A673 (cell line): ENCODE data around the gene KLHL17.

Source experiments
- CTCF ChIP-seq: fragments of 300-800, 200-600 bp; sonication (generic); conservative IDR thresholded peaks from 2 replicates; pipeline ENCODE4 v1.5.1; 2017; ENCODE audit warnings: low read depth, mild to moderate bottlenecking, antibody characterized with exemption, low read length, moderate library complexity, mixed read lengths
- EZH2 ChIP-seq: fragments of 200-600 bp; sonication (generic); IDR thresholded peaks from 2 replicates; pipeline ENCODE4 v1.6.1; 2017; ENCODE audit warnings: borderline replicate concordance, low read depth, mild to moderate bottlenecking, mixed read lengths, antibody characterized with exemption, low read length; ENCODE audit not compliant: poor library complexity, severe bottlenecking

GRCh38 chr1:937521-937920, 22.9 kb upstream of the KLHL17 start:
- TF ChIP-seq EZH2 (no peak), CTCF (no peak)
